Retinal pigment epithelial cell (primary cell): ENCODE measurements around the gene SLC43A2.

Experiments
- DNase-seq: peaks from one replicate; pipeline ENCODE4 v3.0.0-alpha.2; 2010; ENCODE audit warnings: low read depth
- H3K4me3 ChIP-seq: 2 replicates; pipeline ENCODE4 v1.5.1; 2011; ENCODE audit warnings: mild to moderate bottlenecking, low read length, control low read depth, moderate library complexity
- TF ChIP-seq, protein P1 (sequence below): conservative IDR thresholded peaks from 2 replicates; pipeline ENCODE4 v1.5.1; 2011; ENCODE audit warnings: low read depth, low read length, control low read depth, inconsistent platforms

The SLC43A2 gene

DNA sequence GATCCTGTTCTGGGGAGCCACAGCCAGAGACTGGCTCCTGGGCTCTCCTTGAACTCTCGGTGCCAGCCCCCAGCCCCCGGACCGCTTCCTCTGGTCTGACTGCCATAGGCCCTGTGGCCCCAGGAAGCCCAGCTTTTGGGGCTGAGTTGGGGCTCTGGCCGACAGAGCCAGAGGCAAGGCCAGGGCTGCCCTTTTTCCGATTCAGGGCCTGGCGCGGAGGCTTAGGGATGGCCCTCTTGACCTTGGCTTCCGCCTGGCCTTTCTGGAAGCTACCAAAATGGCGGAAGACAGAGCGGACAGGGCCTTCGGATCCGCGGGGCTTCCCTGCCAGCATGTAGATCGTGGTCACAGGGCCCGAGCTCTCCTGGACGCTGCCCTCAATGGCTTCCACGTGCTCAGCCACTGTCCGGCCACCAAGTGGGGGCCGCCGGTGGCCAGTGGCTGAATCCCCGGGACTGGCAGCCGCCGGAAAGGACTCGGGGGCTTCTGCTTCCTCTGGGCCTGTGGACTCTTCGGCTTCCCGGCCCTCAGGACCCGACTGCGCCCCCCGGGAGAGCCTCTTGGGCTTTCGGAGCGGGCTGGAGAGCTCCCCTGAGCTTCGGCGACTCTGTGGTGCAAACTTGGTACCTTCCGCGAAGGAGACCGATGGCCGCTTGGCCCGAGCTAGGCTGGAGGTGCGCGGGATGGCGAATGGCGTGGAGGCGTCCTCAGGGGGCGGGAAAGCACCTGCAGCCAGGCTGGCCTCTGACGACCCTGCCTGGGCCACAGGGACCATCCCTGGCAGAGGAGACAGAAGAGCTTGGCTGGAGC is 6.4 kb upstream of the SLC43A2 start:
- H3K4me3 ChIP-seq = no peak overlapping the region
- TF ChIP-seq, protein P1, sequence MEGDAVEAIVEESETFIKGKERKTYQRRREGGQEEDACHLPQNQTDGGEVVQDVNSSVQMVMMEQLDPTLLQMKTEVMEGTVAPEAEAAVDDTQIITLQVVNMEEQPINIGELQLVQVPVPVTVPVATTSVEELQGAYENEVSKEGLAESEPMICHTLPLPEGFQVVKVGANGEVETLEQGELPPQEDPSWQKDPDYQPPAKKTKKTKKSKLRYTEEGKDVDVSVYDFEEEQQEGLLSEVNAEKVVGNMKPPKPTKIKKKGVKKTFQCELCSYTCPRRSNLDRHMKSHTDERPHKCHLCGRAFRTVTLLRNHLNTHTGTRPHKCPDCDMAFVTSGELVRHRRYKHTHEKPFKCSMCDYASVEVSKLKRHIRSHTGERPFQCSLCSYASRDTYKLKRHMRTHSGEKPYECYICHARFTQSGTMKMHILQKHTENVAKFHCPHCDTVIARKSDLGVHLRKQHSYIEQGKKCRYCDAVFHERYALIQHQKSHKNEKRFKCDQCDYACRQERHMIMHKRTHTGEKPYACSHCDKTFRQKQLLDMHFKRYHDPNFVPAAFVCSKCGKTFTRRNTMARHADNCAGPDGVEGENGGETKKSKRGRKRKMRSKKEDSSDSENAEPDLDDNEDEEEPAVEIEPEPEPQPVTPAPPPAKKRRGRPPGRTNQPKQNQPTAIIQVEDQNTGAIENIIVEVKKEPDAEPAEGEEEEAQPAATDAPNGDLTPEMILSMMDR = no peak
- DNase-seq = no peak

DNA sequence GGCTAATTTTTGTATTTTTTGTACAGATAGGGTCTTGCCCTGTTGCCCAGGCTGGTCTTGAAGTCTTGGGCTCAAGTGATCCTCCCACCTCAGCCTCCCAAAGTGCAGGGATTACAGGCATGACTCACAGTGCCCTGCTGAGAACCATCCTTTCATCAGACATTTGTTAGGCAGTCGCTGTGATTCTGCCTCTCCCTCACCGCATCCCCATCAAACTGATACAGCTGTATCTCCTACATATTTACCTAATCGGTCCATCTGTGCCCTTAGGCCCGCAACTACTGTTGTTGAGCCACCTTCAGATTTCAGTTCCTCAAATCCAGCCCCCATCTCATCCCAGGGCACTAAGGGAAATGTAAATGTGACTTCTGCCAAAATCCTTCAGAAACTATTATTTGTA is 2.0 kb upstream of the SLC43A2 start:
- DNase-seq = no peak
- TF ChIP-seq, protein P1 = no peak
- no peak overlapping the region for H3K4me3 ChIP-seq

DNA sequence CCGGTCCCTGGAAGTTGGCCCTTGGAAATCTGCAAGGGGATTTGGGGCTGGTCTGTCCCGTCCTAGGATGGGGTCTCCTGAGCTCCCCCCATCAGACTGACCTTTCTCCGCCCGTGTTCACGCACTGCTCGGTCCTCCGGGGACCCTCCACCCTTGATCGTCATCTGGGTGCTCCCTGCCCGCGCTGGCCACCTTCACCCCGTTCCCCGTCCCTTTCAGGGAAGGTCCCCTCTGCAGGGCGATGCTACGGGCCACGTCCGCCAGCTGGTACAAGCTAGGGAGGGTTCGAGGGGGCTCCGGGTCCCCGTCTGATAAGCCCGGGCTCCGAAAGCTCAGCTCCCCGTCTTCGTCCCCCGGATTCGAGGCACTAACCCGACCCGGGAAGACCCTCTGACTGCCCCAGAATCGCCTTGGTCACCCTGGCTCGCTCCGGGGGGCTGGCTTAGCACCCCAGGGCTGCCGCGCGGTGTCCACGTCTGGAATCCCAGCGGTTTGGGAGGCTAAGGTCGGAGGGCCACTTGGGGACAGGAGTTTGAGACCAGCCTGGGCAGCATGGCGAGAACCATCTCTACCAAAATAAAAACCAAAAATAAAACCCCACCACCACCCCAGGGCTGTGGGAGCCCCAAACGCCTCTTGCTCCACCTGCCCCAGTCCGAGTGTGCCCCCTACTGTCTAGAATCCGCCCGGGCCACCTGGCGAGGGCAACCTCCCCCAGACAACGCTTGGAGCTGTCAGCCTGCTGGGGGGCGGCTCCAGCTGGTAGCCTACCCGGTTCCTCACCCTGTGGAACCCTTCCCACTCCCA is 1.1 kb upstream of the SLC43A2 start:
- TF ChIP-seq, protein P1 = peak; percentile 69
- peak overlapping the region; percentile 72 for H3K4me3 ChIP-seq
- no peak for DNase-seq

DNA sequence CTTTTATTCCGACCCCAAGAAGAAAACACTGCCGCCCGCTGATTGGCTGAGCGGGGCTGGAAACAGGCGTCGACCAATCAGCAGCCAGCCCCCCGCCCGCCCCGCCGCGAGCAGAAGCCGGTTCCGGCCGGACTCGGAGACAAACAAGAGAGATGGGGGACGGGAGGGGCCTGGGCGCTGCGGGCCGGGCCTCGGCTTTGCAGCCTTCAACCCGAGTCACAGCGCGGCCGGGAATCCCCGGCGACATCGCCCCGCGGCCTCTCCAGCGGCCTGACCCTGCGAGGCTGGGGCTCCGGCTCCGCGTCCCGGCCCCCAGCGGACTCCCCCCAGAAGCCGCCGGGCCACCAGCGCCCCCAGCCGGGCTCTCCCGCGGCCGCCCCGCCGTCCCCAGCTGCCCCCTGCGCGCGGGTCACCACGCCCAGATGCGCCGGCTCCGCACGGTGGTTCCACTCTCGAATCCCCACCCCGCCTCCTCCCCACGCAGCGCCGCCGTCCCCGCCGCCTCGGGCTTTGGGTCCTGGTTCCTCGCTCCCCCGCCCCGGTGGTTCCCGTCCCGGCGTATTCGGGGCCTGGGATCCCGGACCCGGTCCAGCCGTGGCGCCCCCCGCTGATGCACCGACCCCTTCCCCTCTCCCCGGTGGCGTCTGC is 346 bp upstream of the SLC43A2 start:
- peak; percentile 69 for DNase-seq
- TF ChIP-seq, protein P1 = peak; percentile 23
- H3K4me3 ChIP-seq = peak overlapping the region; percentile 72

DNA sequence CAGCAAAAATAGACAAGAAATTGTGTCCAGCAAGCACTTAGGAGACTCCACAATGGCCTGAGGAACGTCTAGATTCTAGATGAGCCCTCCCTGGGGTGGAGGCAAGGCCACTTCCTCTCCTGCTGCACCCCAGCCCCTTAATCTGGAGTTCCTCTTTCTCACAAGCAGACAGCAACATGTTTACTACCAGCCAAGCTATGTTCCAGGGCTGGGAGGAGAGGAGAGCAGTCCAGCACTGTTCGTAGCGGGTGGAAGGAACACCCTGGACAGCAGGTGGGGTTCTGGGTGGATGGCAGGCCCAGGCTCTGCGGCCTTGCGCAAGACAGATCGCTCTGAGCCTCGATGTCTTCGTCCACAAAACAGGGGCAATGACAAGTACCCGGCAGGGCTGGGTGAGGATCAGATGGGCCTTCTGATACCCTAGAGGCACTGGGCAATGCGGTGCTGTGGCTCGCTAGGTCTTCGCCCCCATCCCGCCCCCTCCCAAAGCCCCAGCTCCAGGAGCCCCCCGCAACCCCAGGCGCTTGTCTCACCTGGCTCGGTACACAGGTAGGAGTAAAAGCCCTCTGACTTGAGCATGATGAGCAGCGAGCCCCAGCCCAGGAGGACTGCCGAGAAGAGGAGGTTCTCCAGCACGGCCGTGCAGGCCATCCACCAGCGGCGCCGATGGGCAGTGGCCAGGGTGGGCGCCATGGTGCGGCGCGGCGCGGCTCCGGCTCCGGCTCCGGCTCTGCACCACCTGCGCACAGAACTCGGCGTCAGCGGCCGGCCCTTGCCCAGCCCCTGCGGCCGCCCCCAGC is 1.3 kb downstream of the SLC43A2 start:
- DNase-seq = no peak
- peak overlapping the region; percentile 34 for H3K4me3 ChIP-seq
- TF ChIP-seq, protein P1 = no peak

- TF ChIP-seq, protein P1 = no peak
- H3K4me3 ChIP-seq = no peak overlapping the region
- no peak for DNase-seq
Observed at GRCh38 chr17:1626333-1626732, 2.3 kb downstream of the SLC43A2 start.
